Measurements from ENCODE around the gene KLF13.

KLF13 gene

GRCh38 chr15:31405200-31405920, 78.7 kb downstream of the KLF13 start:
- DNase-seq, result no peak

GRCh38 chr15:31407376-31407775, 80.7 kb downstream of the KLF13 start:
- no peak for DNase-seq

- no peak for DNase-seq
Observed at GRCh38 chr15:31407851-31408250, 81.2 kb downstream of the KLF13 start.

GRCh38 chr15:31408724-31409123, 82.1 kb downstream of the KLF13 start:
- no peak for DNase-seq

- DNase-seq, result no peak
Observed at GRCh38 chr15:31409171-31409570, 82.5 kb downstream of the KLF13 start.

GRCh38 chr15:31412824-31413223, 86.2 kb downstream of the KLF13 start:
- DNase-seq, result no peak

- DNase-seq, result no peak
Observed at GRCh38 chr15:31415201-31415600, 88.6 kb downstream of the KLF13 start.

GRCh38 chr15:31419820-31420219, 93.2 kb downstream of the KLF13 start:
- no peak for DNase-seq

- DNase-seq, result no peak
Observed at GRCh38 chr15:31427411-31427810, 100.8 kb downstream of the KLF13 start.

All from NCI-H1436 treated with DMSO at 0.1 percent for 48 hours (cell line).